NCI-H526 treated with DMSO at 0.1 percent for 48 hours (cell line): Measurements from ENCODE around the gene TPX2.

Experiments
- DNase-seq: peaks from one replicate; lab custom pipeline; 2025; lab: John Stamatoyannopoulos, UW

TPX2 gene

GRCh38 chr20:31759836-31760518 is 20.9 kb downstream of the TPX2 start:
- no peak for DNase-seq

GRCh38 chr20:31760519-31761240 is 21.6 kb downstream of the TPX2 start:
- DNase-seq = no peak

- DNase-seq = no peak
Measured at GRCh38 chr20:31764641-31765305, 25.7 kb downstream of the TPX2 start.

- DNase-seq = no peak
Measured at GRCh38 chr20:31767805-31768204, 28.7 kb downstream of the TPX2 start.

GRCh38 chr20:31769681-31770080 is 30.6 kb downstream of the TPX2 start:
- DNase-seq = no peak

- no peak for DNase-seq
Measured at GRCh38 chr20:31770243-31770642, 31.2 kb downstream of the TPX2 start.

- DNase-seq = no peak
Measured at GRCh38 chr20:31774408-31774807, 35.3 kb downstream of the TPX2 start.

- DNase-seq = no peak
Measured at GRCh38 chr20:31780839-31781238, 41.7 kb downstream of the TPX2 start.

- DNase-seq = no peak
Measured at GRCh38 chr20:31781945-31782344, 42.9 kb downstream of the TPX2 start.

- no peak for DNase-seq
Measured at GRCh38 chr20:31784354-31785044, 45.4 kb downstream of the TPX2 start.

GRCh38 chr20:31785089-31785488 is 46.0 kb downstream of the TPX2 start:
- no peak for DNase-seq

- DNase-seq = no peak
Measured at GRCh38 chr20:31788578-31788977, 49.5 kb downstream of the TPX2 start.

- no peak for DNase-seq
Measured at GRCh38 chr20:31790401-31790800, 51.3 kb downstream of the TPX2 start.

GRCh38 chr20:31797364-31797763 is 58.3 kb downstream of the TPX2 start:
- DNase-seq = no peak

- DNase-seq = no peak
Measured at GRCh38 chr20:31801508-31801907, 62.4 kb downstream of the TPX2 start.

GRCh38 chr20:31803552-31804291 is 64.6 kb downstream of the TPX2 start:
- DNase-seq = no peak

GRCh38 chr20:31806564-31807355 is 67.7 kb downstream of the TPX2 start:
- no peak for DNase-seq

- DNase-seq = no peak
Measured at GRCh38 chr20:31808481-31808880, 69.4 kb downstream of the TPX2 start.

GRCh38 chr20:31809661-31810060 is 70.6 kb downstream of the TPX2 start:
- no peak for DNase-seq

- no peak for DNase-seq
Measured at GRCh38 chr20:31811198-31811597, 72.1 kb downstream of the TPX2 start.
